ENCODE results near the gene PTPRT.
A peak's percentile ranks its signal among the peaks of the same experiment; 100 is the strongest.

Gene PTPRT

GRCh38 chr20:43034981-43035724 is 154.6 kb downstream of the PTPRT start:
- no peak for DNase-seq
- intact Hi-C loops (cut with DNase I): no loop called here

DNA sequence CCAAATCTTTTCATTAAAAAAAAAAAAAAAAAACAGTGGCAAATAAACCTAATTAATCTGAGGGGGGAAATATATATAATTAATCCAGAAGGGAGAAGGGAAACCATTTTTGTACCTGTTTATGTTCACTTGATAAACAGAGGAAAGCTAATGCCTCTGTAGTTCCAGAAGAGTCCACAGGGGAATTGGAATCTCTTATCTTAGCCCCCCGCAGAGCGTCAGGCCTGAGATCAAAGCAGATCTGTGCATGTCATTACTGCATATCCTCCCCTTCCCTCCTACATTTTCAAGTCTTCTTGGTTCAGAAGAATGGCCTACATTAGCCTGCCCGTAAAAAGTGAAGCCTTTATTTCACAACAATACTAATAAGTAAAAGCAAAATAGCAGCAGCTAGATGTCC is 157.2 kb downstream of the PTPRT start:
- no peak for DNase-seq
- intact Hi-C loops (cut with DNase I): no loop called here

DNA sequence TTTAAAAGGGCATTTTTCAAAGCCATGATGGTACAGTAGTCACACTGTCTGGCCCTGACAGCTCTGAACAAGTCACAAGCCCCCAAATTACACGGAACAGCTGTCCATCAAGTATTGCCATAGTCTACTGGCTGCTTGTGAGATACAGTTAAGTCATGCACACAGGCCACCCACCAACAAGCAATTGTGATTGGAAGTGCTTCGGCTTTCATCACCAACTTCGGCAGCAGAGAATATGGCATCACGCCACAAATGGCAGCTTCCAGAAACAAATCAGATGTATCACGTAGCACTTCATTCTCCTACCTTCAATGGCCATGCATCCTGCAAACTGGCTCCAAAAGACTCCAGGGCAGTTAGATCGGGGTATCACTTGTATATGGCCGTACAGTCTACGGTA is 160.5 kb downstream of the PTPRT start:
- intact Hi-C loops (cut with DNase I): no loop called here
- DNase-seq: no peak

GRCh38 chr20:43028470-43028869 is 161.2 kb downstream of the PTPRT start:
- DNase-seq: no peak
- intact Hi-C loops (cut with DNase I): no loop called here

GRCh38 chr20:43023836-43024235 is 165.9 kb downstream of the PTPRT start:
- no peak for DNase-seq
- intact Hi-C loops (cut with DNase I): no loop called here

DNA sequence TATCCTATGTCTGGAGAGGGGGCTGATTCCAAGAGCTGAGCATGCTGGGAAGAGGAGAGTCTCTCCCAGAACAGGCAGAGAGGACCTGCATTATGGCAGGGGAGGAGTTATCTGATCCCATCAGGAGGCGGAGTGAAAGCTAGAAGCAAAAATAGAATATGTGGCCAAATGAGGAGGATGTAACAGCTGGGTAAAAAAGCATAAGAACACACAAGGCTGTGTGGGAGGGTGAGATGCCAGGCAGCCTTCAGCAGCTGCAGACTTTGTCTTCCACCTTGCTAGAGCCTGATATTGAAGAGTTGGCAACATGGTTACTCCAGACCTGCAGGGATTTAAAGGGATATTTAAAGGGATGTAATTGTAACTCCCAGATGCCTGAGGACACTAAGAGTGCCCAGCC is 167.1 kb downstream of the PTPRT start:
- intact Hi-C loops (cut with DNase I): no loop called here
- DNase-seq: peak in 1 of 10 donors; percentile 35

DNA sequence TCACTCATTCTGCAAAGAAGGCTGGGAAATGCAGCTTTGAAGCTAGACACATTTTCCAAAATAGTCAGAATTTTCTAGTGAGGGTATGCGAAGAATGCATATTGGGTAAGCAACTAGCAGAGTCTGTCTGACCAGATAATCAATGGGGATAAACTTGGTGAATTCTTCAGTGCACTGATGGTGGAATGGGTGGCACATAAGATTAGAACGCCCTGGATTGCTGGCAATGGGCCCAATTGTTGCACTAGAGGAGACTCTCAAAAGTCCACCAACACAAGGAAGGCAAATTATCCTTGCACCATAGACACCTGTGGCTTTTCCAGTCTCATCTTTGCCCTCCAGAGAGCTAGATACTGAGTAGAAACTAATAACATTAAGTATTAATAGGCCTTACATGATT is 167.6 kb downstream of the PTPRT start:
- DNase-seq: no peak
- intact Hi-C loops (cut with DNase I): no loop called here

DNA sequence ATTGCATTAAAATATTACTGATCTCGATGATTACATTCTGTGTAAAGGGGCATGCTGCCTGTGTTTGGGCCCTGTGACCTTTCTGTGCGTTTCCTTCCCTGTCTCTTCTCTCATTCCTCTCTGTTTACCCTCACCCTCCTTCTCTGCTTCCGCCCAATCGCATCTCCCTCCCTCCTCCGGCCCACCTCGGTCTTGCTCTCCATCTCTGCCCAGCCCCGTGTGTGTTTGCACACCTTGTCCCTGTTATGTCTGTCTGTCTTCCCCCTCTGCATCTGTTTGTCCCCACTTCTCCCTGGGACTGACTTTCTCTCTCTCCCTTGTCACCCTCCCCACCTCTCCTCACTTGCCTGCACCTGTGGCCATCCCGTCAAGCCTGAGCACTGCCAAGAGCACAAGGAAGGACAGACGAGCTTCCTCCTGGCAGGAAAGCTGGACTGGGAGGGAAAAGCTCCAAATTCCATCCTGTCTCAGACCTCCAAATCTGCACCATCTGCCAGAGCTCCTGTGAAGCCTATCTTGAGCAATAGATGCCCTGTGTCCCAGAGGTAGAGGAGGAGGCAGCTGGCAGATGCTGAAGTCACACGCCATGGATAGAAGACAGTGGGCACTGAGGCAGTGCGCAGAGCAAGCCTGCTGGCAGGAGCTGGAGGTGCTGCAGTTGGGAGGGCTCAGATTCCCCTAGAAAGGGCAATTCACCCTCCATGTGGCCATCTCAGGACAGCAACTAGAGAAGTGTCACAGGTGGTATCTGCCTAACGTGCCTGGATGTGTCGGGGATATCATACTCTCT is 172.3 kb downstream of the PTPRT start:
- DNase-seq: peak in 3 of 10 donors; percentile 18 to 84 (median 73)
- intact Hi-C loops (cut with DNase I): no loop called here

GRCh38 chr20:43016257-43016656 is 173.4 kb downstream of the PTPRT start:
- no peak for DNase-seq
- intact Hi-C loops (cut with DNase I): no loop called here

DNA sequence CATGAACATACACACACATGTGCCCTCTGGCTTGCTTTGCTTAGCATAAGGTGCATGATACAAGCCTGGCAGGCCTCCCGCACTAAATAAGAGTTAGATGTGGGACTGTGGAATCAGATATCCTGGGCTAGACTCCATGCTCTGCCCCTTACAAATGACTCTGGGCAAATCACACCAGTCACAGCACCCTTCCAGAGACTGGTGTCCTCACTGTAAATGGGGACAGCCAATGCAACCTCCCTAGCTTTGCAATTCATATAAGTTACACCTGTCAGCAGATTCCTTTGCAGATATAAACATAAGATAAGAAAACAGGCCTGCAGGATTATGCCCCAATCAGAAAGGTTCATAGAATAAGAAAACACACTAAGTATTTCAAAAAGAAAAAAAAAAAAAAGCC is 174.1 kb downstream of the PTPRT start:
- no peak for DNase-seq
- intact Hi-C loops (cut with DNase I): no loop called here

DNA sequence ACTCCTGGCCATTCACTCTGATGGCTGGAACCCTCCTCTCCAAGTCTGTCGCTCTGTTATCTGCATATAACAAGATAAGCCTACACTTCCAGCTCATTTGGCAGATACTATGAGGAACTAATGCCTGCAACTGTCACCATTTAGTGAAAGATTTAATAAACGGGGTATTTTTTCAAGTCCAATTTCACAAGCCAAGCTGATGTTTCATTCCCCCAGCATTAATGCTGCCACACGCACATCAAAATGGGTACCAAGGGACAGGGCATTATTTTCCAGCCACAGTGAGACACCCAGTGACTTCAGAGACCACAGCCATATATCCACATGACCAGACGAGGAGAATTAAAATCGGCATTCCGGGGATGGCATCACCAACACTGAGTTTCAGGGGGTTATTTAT is 175.5 kb downstream of the PTPRT start:
- intact Hi-C loops (cut with DNase I): no loop called here
- DNase-seq: no peak

DNA sequence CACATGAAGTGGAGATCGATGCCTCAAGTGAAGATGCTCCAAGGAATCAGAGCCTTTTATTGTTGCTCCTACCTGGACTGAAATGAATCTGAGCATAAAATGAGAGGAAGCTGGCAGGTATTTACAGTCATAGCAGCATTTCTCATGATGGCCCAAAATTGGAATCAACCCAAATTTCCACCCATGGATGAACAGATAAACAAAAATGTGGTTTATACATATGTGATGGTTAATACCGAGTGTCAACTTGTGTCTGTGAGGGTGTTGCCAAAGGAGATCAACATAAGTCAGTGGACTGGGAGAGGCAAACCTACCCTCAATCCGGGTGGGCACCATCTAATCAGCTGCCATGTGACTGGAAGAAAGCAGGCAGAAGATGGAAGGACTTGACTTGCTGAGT is 178.2 kb downstream of the PTPRT start:
- no peak for DNase-seq
- intact Hi-C loops (cut with DNase I): no loop called here

DNA sequence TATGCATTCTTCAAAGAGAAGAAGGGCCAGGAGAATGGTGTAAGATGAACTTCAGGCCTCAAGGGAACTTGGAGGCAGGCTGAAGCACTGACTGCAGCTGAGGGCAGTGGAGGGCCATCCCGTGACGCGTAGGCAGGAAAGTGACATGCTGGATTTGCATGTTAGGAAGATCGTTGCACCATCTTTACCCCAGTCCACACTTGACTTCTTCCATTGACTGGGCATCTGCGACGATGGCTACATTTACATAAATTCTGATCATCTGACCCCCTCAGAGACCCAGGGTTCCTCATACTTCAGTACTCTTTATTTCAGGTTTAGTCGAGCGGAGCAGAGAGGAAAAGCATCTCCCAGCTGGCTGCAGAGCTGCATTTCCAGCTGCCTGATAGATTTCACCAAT is 180.2 kb downstream of the PTPRT start:
- intact Hi-C loops (cut with DNase I): no loop called here
- no peak for DNase-seq

- no peak for DNase-seq
- intact Hi-C loops (cut with DNase I): no loop called here
These were observed 182.2 kb downstream of the PTPRT start for GRCh38 chr20:43007525-43007924.

- no peak for DNase-seq
- intact Hi-C loops (cut with DNase I): no loop called here
These were observed 182.9 kb downstream of the PTPRT start for GRCh38 chr20:43006651-43007375.

DNA sequence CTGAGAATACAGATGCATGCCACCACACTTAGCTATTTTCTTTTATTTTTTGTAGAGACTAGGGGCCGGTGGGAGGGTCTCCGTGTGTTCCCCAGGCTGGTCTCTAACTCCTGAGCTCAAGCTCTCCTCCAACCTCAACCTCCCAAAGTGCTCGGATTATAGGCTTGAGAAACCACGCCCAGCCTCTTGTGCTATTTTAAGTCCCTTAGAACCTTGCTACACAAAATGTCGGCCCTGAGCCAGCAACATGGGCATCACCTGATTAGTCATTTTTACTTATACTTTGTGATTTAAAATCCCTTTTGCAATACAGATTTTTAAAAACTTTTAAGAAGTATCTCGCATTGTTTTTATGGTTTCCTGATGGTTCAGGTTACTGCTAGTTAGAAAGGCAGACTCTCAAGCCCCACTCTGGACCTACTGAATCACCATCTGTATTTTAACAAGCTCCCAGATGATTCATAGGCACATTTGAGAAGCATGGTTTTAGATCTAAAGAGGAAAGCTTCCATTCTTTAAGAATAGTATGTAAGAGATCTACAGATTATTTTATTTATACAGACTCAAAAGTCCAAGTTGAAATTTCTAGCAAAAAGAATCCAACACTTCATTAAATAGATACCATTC is 186.3 kb downstream of the PTPRT start:
- intact Hi-C loops (cut with DNase I): no loop called here
- no peak for DNase-seq

DNA sequence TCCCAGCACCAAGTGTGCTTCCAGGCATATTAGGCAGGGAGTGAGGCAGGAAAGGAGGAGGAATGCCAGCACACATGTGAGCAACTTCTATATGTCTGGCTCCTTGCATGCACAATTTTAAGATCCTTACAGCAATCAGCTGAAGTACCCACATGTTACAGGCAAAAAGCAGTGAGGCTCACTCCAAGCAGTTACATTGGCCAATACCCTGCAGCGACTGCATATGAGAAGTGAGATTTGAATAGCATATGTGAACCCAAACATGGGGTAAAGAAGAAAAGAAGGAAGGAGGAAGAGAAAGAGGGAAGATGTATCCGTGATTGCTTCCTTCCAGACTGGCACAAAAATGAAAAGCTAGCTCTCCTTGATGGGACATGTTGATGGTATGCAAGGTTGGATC is 193.6 kb downstream of the PTPRT start:
- no peak for DNase-seq
- intact Hi-C loops (cut with DNase I): no loop called here

DNA sequence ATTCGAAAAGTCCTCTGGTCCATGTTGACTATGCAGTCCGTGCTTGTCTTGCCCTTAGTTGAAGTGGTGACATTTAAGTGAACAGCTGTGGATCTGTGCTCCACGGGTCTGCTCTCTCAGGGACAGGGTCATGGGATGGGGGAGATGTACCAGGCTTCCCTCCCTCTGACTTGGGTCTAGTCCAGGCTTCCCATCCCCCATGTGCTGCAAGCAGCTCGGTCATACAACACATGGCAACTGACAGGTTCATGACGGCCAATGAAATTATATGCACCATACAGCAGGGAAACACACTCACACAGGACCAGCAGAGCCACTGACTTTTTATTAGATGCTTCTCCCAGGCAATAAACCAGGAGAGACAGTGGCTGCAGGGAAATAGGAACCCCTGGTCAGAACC is 201.4 kb downstream of the PTPRT start:
- DNase-seq: no peak
- intact Hi-C loops (cut with DNase I): no loop called here

- intact Hi-C loops (cut with DNase I): no loop called here
- DNase-seq: no peak
These were observed 202.2 kb downstream of the PTPRT start for GRCh38 chr20:42987376-42988114.

- no peak for DNase-seq
- intact Hi-C loops (cut with DNase I): no loop called here
These were observed 203.4 kb downstream of the PTPRT start for GRCh38 chr20:42986143-42986773.
